ENCODE measurements around the gene EML1.

Gene EML1

GRCh38 chr14:99982537-99983250, 189.5 kb downstream of the EML1 start:
- in situ Hi-C loops (cut with MboI; ENCODE audit: low sequenced_read_pairs): no loop called here

GRCh38 chr14:99983251-99984015, 190.2 kb downstream of the EML1 start:
- in situ Hi-C loops (cut with MboI; ENCODE audit: low sequenced_read_pairs): no loop called here

DNA sequence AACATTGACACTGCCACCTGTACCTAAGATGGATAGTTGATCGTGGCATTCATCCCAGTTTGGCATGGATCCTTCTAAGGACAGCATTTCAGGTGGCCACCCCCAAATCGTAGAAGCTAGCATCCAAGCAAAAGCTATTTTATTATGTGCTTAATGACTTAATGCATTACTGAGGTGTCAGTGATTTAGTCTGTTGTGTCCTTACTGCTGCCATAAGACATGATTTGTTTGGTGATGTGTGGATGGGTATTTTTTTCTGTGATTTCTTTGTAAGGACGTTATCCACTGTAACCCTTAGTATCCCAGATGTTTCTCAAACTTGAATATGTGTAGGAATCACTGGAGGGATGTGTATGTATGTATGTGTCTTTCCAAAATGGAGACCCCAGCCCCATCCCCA, 190.8 kb downstream of the EML1 start:
- in situ Hi-C loops (cut with MboI; ENCODE audit: low sequenced_read_pairs): no loop called here

DNA sequence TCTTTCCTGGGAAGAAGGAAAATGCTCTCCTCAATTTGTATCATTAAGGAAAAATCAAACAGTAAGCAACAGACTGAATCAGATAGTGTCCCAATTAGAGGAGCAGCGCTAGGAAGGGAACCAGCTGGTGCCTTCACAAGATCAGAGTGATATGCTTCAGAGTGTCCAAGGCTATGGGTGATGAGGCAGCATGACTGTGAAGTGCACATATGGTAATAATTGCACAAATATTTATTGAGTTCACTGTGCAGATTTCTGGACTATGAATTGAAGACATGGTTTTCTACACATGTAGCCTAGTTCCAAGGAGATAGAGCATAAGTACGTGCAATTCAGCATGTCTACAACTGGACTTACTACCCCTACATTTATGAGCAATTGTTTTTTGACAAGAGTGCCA, 193.2 kb downstream of the EML1 start:
- in situ Hi-C loops (cut with MboI; ENCODE audit: low sequenced_read_pairs): no loop called here

GRCh38 chr14:99989032-99989431, 195.8 kb downstream of the EML1 start:
- in situ Hi-C loops (cut with MboI; ENCODE audit: low sequenced_read_pairs): no loop called here

DNA sequence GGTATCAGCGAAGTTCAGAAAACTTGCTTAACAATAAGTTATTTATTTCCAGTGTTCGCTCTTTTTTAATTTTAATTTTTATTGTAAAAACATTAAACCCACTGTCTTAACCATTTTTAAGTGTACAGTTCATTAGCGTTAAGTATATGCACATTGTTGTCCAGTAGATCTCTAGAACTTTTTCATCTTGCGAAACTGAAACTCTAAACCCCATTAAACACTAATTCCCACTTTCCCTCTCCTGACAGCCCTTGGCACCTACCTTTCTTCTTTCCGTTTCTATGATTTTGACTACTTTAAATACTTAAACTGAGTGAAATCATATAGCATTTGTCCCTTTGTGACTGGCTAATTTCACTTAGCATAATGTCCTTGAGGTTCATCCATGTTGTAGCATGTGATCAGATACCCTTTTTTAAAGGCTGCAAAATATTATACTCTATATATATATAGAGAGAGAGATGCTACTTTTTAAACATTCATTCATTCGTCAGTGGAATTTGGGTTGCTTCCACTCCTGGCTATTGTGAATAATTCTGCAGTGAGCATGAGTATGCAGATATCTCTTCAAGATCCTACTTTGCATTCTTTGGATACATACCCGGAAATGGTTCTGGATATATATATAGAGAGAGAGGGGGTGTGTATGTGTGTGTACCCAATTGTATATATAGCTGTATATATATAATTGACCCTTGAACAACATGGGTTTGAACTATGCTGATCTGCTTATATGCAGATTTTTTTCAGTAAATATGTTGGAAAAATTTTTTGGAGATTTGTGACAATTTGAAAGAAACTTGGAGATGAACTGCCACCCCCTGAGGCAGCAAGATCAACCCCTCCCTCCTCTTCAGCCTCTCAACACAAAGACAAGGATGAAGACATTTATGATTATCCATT, 197.3 kb downstream of the EML1 start:
- in situ Hi-C loops (cut with MboI; ENCODE audit: low sequenced_read_pairs): no loop called here

DNA sequence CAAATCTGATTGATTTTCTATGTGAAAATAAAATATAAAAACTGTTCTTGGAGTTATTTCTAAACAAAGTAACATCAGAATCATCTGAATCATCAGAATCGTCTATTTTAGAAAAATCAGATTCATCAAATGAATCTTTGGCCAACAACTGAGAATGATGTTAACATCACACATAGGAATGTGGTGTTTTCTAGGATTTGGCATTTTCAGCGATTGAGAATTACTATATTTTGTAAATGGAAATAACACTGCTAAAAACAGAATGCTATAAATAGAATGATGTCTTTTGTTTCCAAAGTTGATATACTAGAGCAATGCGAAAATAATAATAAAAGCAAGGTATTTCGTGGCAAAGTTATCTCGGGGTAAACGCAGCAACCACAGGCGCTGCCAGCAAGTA, 198.1 kb downstream of the EML1 start:
- in situ Hi-C loops (cut with MboI; ENCODE audit: low sequenced_read_pairs): no loop called here
